Transverse colon (tissue), 4 donors: ENCODE measurements around the gene SF3B2. TPM values are rescaled to one million over a fixed set of nuclear protein-coding genes. Genes with fewer than 3 reads are reported as not detected.
A peak's percentile ranks its signal among the peaks of the same experiment; 100 is the strongest.
"Not testable (repeated sequence)": the region's sequence is repeated elsewhere in the genome, so short reads cannot be mapped to it uniquely, and the experiment has no call there.

Experiments used
- DNase-seq: peaks from one replicate; pipeline ENCODE4 v3.0.0-alpha.2; 2019
- H3K27ac ChIP-seq, 4 donors: fragments of 200-600 bp; sonication (generic); 2 replicates each; pipeline ENCODE4 v1.5.1; 2016 to 2018; ENCODE audit warnings: inconsistent platforms in 4 of 4
- H3K27me3 ChIP-seq: fragments of 200-600 bp; sonication (generic); 2 replicates; pipeline ENCODE4 v1.5.1; 2017; ENCODE audit warnings: inconsistent platforms
- H3K36me3 ChIP-seq, 4 donors: fragments of 200-600 bp; sonication (generic); 2 replicates each; pipeline ENCODE4 v1.5.1; 2017 to 2019; ENCODE audit warnings: inconsistent platforms in 4 of 4
- H3K4me1 ChIP-seq, 4 donors: fragments of 200-600 bp; sonication (generic); 2 replicates each; pipeline ENCODE4 v1.5.1; 2017 to 2020; ENCODE audit warnings: inconsistent platforms in 4 of 4
- H3K4me3 ChIP-seq, 4 donors: fragments of 200-600 bp; sonication (generic); 1 replicate in 1 of 4; 2 replicates in 3 of 4; pipeline versions ENCODE4 v1.5.1 to v1.6.1; 2017 to 2019; ENCODE audit warnings: inconsistent platforms in 4 of 4
- H3K9me3 ChIP-seq, 2 donors: fragments of 200-600 bp; sonication (generic); 2 replicates each; pipeline ENCODE4 v1.5.1; 2017 to 2019; ENCODE audit warnings: inconsistent platforms in 2 of 2
- EP300 ChIP-seq: sonication (generic); formaldehyde crosslinking; IDR thresholded peaks from one replicate; pipeline ENCODE4 v1.6.1; 2017; ENCODE audit warnings: antibody characterized with exemption, low read depth
- POLR2A ChIP-seq: fragments of 450-650 bp; IDR thresholded peaks from one replicate; pipeline ENCODE4 v1.6.1; 2016; ENCODE audit warnings: antibody characterized with exemption, mild to moderate bottlenecking, moderate library complexity
- POLR2AphosphoS5 ChIP-seq, 3 donors: sonication (generic); formaldehyde crosslinking; IDR thresholded peaks; one replicate each; pipeline ENCODE4 v1.6.1; 2016; ENCODE audit warnings: antibody characterized with exemption in 3 of 3
- WGBS, 2 donors: methylation state at CpG; one replicate each; pipeline ENCODE4 v1.1.5; 2018; ENCODE audit warnings: low coverage in 1 of 2; 5-methylcytosine and 5-hydroxymethylcytosine counted together
- in situ Hi-C, 4 donors: fragments of 200-750 bp; cut with MboI; loops; one replicate each; pipeline versions ENCODE4 v1.15.0 to v1.15.1; 2017; ENCODE audit warnings: low sequenced_read_pairs in 3 of 4, low pct_ligation_motif_present in 1 of 4, low pct_unique_long_range_greater_than_20kb in 1 of 4
- intact Hi-C: fragments of 100-400 bp; cut with DNase I; formaldehyde crosslinking; loops from one replicate; pipeline ENCODE4 v1.15.1; 2023; ENCODE audit warnings: low total_unique reads
- total RNA-seq, 4 donors: library from RNA; depleted of rRNA; stranded (reverse); fragments of >200 nt; gene quantifications; one replicate each; pipeline ENCODE4 v1.1.0, GENCODE V29; 2016
- TF ChIP-seq, protein P1 (sequence below), 5 experiments: fragments of 200-600 bp in 3 of 5; fragments of 450-650 bp in 2 of 5; sonication (generic) in 3 of 5; IDR thresholded peaks; 1 replicate in 2 of 5; 2 replicates in 3 of 5; pipeline ENCODE4 v1.5.1; 2016 to 2017; ENCODE audit warnings: antibody characterized with exemption in 5 of 5, inconsistent platforms in 3 of 5, mild to moderate bottlenecking in 2 of 5, moderate library complexity in 1 of 5

The SF3B2 gene
- total RNA-seq, 4 donors from 2014 or later = 71.8 to 152 (median 137) TPM

GRCh38 chr11:66008468-66009101, 43.6 kb upstream of the SF3B2 start:
- in situ Hi-C loops = no loop called here

DNA sequence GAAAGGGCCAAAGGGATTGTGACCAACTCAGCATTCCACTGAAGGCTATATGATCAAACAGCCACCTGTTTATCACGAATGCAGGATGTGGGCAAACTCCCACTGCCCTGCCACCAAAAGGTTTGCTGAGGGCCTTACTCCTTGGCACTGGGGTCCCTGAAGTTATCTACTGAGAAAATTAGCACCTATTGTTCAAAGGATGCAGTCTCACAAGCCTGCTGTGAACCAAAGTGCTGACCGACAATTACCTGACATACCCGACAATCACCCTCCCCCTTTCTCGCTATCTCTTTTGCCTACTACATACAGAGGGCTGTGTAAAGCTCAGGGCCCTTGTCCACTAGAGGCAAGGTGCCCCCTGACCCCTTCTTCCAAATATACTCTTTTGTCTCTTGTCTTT, 42.1 kb upstream of the SF3B2 start:
- H3K4me1 ChIP-seq, H3K27ac ChIP-seq, H3K4me3 ChIP-seq, H3K36me3 ChIP-seq, in situ Hi-C loops, H3K9me3 ChIP-seq, DNase-seq, intact Hi-C loops: not testable (repeated sequence)
- H3K27me3 ChIP-seq = peaks cover 39% of the 10 kb centered on the region
- 67% methylated on average over 4 of the region's 4 CpGs; no CpG with 5 or more reads in 1 of the 2 donors for WGBS, 2 donors

More at GRCh38 chr11:66008468-66009101, 43.6 kb upstream of the SF3B2 start:
- no peak overlapping the region for H3K4me3 ChIP-seq
- H3K4me1 ChIP-seq = peaks cover under 1 to 8% (median 6%) of the 10 kb centered on the region in 4 donors
- H3K27ac ChIP-seq = no peak overlapping the region
- no peak for TF ChIP-seq EP300
- no peak for TF ChIP-seq POLR2A
- TF ChIP-seq POLR2AphosphoS5 (IDR thresholded peaks at IDR 0.05) = no peak
- TF ChIP-seq, protein P1, sequence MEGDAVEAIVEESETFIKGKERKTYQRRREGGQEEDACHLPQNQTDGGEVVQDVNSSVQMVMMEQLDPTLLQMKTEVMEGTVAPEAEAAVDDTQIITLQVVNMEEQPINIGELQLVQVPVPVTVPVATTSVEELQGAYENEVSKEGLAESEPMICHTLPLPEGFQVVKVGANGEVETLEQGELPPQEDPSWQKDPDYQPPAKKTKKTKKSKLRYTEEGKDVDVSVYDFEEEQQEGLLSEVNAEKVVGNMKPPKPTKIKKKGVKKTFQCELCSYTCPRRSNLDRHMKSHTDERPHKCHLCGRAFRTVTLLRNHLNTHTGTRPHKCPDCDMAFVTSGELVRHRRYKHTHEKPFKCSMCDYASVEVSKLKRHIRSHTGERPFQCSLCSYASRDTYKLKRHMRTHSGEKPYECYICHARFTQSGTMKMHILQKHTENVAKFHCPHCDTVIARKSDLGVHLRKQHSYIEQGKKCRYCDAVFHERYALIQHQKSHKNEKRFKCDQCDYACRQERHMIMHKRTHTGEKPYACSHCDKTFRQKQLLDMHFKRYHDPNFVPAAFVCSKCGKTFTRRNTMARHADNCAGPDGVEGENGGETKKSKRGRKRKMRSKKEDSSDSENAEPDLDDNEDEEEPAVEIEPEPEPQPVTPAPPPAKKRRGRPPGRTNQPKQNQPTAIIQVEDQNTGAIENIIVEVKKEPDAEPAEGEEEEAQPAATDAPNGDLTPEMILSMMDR (IDR thresholded peaks at IDR 0.05) = no peak
- no peaks in the 10 kb centered on the region for H3K9me3 ChIP-seq
- 61% methylated on average over 10 of the region's 10 CpGs; no CpG with 5 or more reads in 1 of the 2 donors for WGBS, 2 donors
- peaks cover 34% of the 10 kb centered on the region for H3K27me3 ChIP-seq
- intact Hi-C loops = no loop called here
- no peaks in the 10 kb centered on the region for H3K36me3 ChIP-seq
- DNase-seq = no peak

- Histone ChIP-seq H3K27me3 (peaks cover 39% of the 10 kb centered on the region), H3K36me3 (no peaks in the 10 kb centered on the region), H3K9me3 (no peaks in the 10 kb centered on the region), H3K27ac (no peak overlapping the region), H3K4me1 (peaks cover 0 to 7% (median 6%) of the 10 kb centered on the region in 4 donors), H3K4me3 (peak overlapping the region in 1 of 4 donors; percentile 21)
- intact Hi-C loops (no loop called here), in situ Hi-C loops (no loop called here)
- no peak for DNase-seq
- 53 to 57% methylated on average over 3 to 11 of the region's 14 CpGs for WGBS, 2 donors
- TF ChIP-seq, protein P1 (IDR thresholded peaks at IDR 0.05) = no peak
- no peak for TF ChIP-seq EP300
- TF ChIP-seq POLR2A = no peak
- no peak for TF ChIP-seq POLR2AphosphoS5 (IDR thresholded peaks at IDR 0.05)
Observed at GRCh38 chr11:66011239-66011784, 40.9 kb upstream of the SF3B2 start.

- Histone ChIP-seq H3K27me3 (peaks cover 39% of the 10 kb centered on the region), H3K4me1 (peaks cover 0 to 7% (median 6%) of the 10 kb centered on the region in 4 donors), H3K9me3 (no peaks in the 10 kb centered on the region), H3K36me3 (no peaks in the 10 kb centered on the region), H3K4me3 (peak within 1 kb of the TSS in 1 of 4 donors; percentile 21), H3K27ac (no peak within 1 kb of the TSS)
- intact Hi-C loops = no loop called here
- 4% methylated on average over 55 of the region's 61 CpGs; no CpG with 5 or more reads in 1 of the 2 donors for WGBS, 2 donors
- TF ChIP-seq POLR2AphosphoS5 (IDR thresholded peaks at IDR 0.05) = no peak
- no peak for DNase-seq
- in situ Hi-C loops = no loop called here
Observed at GRCh38 chr11:66011785-66012303, 40.3 kb upstream of the SF3B2 start, which contains the start of gene CST6. Gene CST6 (plus strand): TSS chr11:66012008. CDS start chr11:66012045, 37 bp downstream.

GRCh38 chr11:66012371-66012945, 39.7 kb upstream of the SF3B2 start:
- intact Hi-C loops = no loop called here
- no peak overlapping the region for H3K27ac ChIP-seq

More at GRCh38 chr11:66012371-66012945, 39.7 kb upstream of the SF3B2 start:
- DNase-seq = no peak
- no peak overlapping the region for H3K4me3 ChIP-seq
- H3K4me1 ChIP-seq = peaks cover 0 to 7% (median 6%) of the 10 kb centered on the region in 4 donors
- no peaks in the 10 kb centered on the region for H3K9me3 ChIP-seq
- TF ChIP-seq POLR2A (no peak), POLR2AphosphoS5 (IDR thresholded peaks at IDR 0.05) (no peak), EP300 (no peak)
- TF ChIP-seq, protein P1 (IDR thresholded peaks at IDR 0.05) = no peak
- in situ Hi-C loops = no loop called here
- no peaks in the 10 kb centered on the region for H3K36me3 ChIP-seq
- peaks cover 39% of the 10 kb centered on the region for H3K27me3 ChIP-seq
- WGBS, 2 donors = 58 to 60% methylated on average over 2 to 11 of the region's 12 CpGs
